HG03565 (cell line): Measurements from ENCODE around the gene COA1.
A peak's percentile ranks its signal among the peaks of the same experiment; 100 is the strongest.
"Not testable (repeated sequence)": the region's sequence is repeated elsewhere in the genome, so short reads cannot be mapped to it uniquely, and the experiment has no call there.

Experiments used
- ATAC-seq: cut with Tn5 transposase; IDR thresholded peaks from one replicate; pipeline ENCODE4 v1.9.1; 2021; ENCODE audit warnings: mild to moderate bottlenecking, moderate library complexity; ENCODE audit not compliant: unreplicated experiment

The COA1 gene

DNA sequence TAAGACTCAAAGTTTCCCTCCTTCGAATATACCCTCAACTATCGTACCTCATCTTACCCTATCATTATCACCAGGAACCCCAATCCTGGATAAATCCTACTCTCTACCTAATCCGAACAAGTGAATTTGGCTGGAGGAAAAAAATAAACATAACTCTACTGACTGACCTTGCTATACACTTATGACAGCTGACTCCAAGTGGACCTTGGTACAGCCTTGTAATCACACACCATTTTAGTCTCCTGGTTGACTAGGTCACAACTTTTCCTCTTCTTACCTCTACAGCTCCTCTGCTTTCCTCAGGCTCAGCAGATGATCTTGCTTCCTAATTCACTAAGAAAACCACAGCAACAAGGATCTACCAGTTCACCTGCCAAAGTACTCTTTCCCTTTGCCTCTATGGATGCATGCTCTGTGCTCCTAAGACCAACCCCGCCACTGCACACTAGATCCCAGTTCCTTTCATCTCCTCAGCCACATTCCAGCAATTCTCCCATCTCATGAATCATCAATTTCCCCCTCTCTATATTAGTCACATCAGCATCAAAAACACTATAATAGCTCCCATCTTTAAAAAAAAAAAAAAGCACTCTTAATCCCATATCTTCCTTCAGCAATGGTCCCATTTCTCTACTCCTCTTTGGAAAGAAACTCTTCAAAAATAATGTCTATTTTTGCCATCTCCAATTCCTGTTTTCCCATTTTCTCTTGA lies 35.5 kb downstream of the COA1 start:
- no peak for ATAC-seq

DNA sequence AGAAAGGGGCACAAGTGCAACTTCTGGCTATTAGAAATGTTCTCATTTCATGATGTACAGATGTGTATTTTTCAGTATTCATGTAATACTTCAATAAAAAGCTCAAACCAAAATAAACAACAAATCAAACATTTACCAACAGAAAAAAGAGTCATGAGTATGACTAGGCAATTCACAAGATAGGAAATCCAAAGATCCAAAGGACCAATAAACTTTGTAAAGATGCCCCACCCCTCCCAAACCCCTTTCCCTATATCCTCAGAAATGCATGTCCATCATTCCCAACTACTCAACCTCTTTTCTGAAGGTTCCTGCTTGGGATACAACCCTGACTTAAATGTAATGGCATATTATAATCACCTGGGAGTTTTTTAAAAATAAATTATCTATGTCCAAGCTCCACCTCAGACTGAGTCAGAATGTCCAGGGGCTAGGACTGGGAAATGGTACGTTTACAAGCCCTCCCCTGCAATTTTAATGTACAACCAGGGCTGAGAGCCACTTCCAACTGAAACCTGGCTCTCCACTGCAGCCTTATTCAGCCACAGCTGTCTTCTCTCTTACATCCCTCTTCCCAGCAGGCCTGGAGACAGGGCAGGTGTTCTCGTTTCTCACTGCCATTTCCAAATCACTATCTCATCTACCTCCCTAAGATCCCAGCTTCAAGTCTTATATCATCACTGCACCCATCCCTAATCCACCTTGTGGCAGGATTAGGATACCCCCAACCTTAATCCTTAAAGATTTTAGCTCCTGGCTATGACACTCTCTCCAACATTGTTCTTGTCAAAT lies 36.5 kb downstream of the COA1 start:
- no peak for ATAC-seq

DNA sequence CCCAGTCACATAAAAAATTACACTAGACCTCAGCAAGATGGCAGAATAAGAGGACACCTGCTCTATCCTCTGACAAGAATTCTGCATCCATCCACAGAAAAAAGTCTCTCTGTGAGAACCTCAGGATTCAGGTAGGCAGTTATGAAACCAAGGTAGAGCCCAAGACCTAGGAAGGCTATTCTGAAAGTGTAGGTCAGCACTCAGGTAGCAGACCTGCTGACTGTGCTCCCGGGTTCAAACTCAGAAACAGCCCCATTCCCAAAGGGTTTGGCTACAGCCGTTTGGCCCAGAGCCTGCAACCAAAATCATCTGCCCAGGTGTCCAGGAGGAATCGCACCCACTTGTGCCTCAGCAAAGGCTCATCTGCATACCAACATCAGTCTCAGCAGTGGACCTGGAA lies 37.7 kb downstream of the COA1 start:
- no peak for ATAC-seq

DNA sequence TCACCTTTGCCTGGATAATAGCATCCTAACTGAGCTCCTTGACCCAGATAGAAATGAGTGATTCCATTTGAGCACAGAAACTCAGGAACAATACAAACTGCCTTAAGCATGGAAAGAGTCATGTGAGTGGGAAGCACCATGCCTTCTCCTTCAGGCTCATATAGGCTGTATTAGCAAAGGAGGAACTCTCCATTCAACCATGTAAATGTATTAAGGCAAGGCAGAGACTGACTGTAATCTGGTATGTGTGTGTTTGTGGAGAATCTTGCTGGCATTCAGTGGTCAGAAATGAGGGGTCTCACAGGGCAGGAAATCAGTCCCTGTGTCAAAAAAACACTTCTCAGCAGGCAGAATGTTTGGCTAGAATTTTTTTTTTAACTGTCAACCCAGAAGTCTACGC lies 40.2 kb downstream of the COA1 start:
- no peak for ATAC-seq

DNA sequence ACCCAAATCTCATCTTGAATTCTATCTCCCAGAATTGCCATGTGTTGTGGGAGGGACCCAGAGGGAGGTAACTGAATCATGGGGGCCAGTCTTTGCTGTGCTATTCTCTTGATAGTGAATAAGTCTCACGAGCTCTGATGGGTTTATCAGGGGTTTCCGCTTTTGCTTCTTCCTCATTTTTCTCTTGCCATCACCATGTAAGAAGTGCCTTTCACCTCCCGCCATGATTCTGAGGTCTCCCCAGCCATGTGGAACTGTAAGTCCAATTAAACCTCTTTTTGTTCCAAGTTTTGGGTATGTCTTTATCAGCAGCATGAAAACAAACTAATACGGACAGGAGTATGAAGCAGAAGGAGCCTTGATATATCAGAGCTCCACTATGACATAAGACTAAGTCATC lies 41.5 kb downstream of the COA1 start:
- ATAC-seq: not testable (repeated sequence)

DNA sequence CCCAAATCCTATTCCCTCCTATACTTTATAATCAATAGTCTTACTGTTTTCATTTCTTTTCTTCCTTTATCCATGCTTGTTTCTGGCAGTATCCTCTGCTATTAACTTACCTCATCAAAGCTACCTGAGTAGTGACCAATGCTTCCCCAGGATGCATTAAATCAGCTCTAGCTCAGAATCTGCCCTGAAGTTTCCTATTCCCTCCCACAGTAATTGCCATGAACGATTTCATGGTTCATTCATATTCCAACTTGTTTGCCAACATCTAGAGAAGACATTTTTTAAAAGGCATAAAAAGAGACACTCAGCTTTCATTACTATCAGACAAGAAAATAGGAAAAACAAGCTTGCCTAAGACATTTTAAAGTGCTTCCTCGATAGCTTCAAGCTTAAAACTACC lies 42.3 kb downstream of the COA1 start:
- ATAC-seq: no peak

DNA sequence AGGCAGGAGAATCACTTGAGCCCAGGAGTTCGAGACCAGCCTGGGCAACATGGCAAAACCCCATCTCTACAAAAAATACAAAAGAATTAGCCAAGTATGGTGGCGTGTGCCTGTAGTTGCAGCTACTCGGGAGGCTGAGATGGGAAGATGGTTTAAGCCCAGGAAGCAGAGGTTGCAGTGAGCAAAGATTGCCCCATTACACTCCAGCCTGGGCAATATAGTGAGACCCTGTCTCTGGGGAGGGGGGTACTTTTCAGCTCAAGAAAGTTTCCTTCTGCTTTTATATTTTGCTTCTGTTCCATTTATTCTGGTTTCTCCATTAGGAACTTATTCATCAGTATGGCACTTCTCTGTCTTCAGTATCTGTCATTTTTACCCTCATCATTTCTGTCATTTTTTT lies 48.6 kb downstream of the COA1 start:
- no peak for ATAC-seq

DNA sequence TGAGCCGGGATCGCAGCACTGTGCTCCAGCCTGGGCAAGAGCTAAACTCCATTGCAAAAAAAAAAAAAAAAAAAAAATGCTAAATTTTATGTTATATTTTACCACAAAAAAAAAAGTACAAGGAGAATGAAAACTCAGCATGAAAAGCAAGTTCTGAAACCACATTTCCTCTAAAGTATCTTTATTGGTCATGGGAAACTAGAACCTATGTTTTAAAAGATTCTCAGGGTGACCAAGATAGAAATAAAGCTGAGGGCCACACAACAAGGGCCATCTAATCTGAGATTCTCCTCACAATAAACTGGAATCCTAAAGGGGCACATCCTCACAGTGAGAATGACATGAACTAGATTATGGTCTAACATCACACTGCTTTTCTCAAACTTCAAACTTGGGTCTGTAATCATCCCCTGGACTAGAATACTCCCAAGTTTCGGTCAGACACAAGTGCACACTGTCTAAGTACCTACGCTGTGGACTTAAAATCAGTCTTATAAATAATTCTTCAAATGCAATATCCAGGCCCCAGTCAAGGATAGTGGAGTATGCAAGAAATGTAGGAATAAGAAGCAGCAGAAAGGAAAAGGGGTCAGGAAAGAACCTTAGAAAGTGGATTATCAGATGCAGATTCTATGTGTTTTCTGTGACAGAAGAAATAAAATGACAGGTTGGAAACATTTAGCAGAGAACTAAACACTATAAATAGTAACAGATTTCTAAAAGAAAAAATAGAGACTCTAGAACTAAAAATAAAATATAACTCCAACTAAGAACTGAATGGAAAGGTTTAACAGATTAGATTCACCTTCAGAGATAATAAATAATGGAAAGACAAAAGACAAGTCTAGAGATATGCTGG lies 49.9 kb downstream of the COA1 start:
- peak; percentile 40 for ATAC-seq

DNA sequence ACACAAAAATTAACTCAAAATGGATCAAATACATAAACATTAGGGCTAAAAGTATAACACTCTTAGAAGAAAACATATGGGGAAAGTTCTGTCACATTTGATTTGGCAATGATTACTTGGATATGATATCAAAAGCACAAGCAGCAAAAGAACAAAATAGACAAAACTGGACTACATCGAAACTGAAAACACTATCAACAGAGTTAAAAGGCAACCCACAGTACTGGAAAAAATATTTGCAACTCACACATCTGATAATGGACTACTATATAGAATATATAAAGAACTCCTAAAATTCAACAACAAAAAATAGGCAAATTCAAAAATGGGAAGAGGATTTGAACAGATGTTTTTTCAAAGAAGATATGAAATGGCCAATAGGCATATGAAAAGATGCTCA lies 51.0 kb downstream of the COA1 start:
- no peak for ATAC-seq

DNA sequence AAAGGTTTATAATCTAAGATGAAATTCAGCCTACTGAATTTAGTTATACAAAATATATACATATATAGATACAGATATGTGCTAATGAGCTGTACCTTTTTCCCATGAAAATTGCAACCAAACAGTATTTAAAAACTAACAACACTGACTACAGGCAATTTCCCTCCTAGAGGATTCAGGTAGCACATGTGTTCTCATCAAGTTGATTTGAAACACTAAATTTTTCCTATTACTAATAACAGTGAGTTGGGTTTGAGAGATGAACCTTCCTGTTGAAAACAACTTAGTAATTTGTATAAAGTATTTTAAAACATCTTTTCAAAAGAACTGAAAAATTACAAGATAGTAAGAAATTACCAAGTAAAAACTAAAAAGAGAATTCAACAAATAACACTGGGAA lies 51.5 kb downstream of the COA1 start:
- no peak for ATAC-seq

DNA sequence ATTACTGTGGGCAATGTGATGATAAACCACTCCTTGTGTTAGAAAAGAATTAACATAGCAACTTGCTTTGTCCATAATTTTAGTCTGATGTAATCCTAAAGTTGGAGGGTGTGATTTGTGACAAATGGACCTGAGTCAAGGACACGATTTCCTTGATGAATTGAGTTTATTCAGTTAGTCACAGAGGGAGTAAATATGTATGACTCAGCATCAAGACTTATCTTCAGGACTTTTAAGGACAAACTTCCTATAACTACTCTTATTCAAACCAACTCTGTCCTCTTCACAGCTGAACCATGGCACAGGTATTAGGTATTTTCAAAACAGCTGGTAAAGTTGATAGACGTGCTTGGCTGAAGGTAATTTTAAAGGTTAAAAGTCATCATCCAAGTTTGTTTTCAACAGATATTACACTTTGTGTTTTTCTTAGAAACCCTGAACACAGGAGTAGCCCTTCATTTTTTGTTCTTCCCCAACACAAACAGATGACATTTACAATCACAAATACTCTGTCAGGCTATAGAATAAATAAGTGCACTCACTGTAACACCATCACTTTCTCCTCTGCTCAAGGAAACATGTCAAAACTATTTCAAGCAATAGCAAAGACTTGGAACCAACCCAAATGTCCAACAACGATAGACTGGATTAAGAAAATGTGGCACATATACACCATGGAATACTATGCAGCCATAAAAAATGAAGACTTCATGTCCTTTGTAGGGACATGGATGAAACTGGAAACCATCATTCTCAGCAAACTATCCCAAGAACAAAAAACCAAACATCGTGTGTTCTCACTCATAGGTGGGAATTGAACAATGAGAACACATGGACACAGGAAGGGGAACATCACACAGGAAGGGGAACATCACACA lies 54.5 kb downstream of the COA1 start:
- no peak for ATAC-seq

DNA sequence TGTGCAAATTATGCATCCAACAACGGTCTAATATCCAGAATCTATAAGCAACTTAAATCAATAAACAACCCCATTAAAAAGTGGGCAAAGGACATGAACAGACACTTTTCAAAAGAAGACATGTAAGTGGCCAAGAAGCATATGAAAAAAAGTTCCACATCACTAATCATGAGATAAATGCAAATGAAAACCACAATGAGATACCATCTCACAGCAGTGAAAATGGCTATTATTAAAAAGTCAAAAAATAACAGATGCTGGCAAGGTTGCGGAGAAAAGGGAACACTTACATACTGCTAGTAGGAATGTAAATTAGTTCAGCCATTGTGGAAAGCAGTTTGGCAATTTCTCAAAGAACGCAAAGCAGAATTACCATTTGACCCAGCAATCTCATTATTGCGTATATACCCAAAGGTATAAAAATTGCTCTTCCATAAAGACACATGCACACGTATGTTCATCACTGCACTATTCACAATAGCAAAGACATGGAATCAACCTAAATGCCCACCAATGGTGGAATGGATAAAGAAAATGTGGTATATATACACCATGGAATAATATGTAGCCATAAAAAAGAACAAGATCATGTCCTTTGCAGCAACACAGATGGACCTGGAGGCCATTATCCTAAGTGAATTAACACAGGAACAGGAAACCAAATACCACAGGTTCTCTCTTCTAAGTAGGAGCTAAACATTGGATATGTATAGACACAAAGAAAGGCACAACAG lies 55.9 kb downstream of the COA1 start:
- ATAC-seq: not testable (repeated sequence)

DNA sequence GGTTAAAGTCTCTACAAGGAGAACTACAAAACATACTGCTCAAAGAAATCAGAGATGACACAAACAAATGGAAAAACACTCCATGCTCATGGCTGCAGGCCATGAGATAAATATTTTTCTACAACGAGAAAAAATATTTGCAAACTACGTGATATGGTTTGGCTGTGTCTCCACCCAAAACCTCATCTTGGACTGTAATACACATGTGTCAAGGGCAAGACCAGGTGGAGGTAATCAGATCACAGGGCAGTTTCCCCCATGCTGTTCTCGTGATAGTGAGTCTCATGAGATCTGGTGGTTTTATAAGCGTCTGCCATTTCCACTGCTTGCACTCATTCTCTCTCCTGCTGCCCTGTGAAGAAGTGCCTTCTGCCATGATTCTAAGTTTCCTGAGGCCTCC lies 57.8 kb downstream of the COA1 start:
- ATAC-seq: no peak

DNA sequence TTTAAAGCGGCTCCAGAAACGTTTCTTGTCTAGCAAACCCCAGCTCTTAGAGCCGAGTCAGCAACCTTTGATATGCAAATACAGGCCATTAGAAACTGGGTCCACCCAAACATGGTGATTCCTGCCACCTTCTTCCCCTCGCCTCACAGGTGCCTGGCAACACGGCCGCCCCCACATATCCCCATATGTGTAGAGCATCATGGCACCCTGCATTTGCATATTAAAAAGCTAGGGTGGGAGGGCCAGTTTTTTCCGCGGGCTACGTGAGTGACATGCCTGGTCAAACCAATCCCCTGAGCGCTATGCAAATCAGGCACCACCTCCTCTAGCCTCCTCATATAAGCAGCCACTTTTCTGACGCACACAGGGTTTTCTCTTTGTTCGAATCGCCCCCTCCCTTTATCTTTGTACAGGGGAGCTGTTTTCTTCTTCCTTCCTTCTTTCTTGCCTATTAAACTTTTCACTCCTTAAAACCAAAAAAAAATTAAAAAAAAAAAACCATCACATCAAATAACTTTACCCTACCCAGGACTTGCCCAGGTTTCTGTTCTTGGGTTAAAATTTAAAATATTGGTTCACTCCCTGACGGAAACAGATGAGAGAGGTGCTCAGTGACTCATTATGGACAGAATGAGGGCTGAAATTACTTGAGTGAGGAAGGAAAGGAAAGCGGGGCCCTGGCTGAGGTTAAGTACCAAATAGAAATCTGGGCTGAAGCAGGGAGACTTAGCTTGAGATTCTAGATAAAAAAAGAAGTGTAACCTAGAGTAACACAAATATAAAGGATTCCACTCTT lies 59.8 kb downstream of the COA1 start:
- ATAC-seq: no peak

DNA sequence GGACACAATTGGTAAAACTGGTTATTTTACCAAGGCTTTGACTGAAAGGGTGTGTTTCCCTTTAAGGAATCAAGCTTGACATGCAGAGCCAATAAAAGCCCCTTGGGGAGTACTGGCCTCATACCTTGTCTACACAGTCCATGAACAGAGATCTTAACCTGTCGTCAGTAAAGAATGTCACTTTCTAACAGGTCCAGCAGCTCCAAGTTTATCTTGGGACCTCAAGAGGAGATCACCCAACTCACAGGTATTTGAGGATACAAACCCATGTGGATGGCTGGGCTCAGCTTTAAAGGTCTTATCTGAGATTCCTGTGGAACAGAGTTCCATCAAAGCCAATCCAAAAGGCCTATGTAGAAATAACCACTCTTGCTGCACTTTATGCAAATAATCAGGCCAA lies 61.3 kb downstream of the COA1 start:
- no peak for ATAC-seq

DNA sequence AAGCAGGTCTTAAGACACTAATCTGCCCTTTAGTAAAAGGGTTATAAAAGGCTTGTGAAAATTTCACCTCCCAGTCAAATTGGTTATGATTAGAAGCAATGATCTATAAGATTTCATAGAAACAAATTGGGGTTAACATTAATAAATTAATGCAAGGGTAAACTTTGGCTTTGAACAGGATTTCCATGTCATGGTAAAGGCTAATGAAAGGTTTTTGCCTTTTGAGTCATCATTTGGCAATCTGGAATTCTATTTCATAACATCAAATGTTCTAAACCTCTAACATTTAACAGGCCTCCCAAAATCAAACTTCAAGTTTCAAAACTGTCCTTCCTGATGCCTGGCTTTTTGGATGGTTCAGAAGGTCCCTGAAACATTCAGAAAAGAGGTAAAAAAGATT lies 62.4 kb downstream of the COA1 start:
- ATAC-seq: no peak

DNA sequence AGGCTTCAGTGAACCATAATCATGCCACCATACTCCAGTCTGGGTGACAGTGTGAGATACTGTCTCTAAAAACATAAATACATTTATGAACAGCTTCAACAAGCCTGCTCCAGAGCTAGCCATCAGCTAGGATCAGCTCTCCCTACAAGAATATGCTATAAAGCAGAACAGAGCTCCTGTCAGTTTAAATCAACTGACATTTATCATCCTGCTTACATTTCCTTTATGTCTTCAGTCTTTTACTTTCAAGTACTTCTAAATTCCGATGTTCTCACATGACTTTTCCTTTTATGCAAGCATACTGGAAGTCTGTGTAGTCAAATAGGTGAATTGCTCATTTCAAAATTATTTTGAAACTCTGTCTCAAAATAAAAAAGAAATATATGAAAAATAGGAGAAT lies 64.6 kb downstream of the COA1 start:
- ATAC-seq: no peak

DNA sequence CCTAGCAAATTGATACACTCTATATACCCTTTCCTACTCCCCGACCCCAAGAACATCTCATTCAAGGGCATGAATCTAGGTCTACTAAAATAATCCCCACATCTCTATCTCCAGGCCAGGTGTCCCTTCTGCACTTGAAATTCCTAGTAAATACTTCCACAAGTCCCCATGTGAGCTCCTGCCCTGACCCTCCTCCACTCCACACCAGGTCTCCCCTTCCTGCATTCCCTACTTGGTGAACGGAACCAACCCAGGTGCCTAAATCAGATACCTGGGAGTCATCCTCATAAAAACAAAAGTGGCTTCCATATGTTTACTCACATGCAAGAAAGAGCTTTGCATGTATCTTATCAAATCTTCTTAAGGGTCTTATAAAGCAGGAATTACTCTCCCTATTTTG lies 69.2 kb downstream of the COA1 start:
- ATAC-seq: no peak

DNA sequence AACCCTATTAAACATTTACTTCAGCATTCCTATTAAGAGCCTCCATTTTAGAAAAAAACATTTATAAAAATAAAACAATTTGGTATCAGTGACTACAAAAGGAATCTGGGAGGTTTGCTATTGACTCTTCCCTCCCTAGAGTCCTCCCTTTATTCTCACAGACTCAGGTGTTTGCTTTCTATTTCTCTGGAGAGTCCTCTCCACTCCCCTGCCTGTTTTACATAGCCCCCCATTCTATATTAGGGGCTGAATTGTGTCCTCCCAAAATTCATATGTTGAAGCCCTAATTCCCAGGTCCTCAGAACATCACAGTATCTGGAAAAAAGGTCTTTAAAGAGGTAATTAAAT lies 69.8 kb downstream of the COA1 start:
- no peak for ATAC-seq
